Activated CD4-positive, alpha-beta T cell treated with anti-CD3 and anti-CD28 coated beads, Interleukin-2, amount 50 U/mL, for 4 hours (primary cell): ENCODE measurements around the gene MICALL2.
A peak's percentile ranks its signal among the peaks of the same experiment; 100 is the strongest.

Experiments used
- DNase-seq, 2 experiments: peaks; one replicate each; pipeline ENCODE4 v3.0.0-alpha.2; 2020

Gene MICALL2

GRCh38 chr7:1458683-1459511, at the start of gene MICALL2:
Gene MICALL2, minus strand, starts transcription at chr7:1459470. Its CDS starts 144 bp downstream, at chr7:1459326.
- DNase-seq = peak; percentile 9 to 11

GRCh38 chr7:1508277-1508758, 49.0 kb upstream of the MICALL2 start:
- DNase-seq = no peak

DNA sequence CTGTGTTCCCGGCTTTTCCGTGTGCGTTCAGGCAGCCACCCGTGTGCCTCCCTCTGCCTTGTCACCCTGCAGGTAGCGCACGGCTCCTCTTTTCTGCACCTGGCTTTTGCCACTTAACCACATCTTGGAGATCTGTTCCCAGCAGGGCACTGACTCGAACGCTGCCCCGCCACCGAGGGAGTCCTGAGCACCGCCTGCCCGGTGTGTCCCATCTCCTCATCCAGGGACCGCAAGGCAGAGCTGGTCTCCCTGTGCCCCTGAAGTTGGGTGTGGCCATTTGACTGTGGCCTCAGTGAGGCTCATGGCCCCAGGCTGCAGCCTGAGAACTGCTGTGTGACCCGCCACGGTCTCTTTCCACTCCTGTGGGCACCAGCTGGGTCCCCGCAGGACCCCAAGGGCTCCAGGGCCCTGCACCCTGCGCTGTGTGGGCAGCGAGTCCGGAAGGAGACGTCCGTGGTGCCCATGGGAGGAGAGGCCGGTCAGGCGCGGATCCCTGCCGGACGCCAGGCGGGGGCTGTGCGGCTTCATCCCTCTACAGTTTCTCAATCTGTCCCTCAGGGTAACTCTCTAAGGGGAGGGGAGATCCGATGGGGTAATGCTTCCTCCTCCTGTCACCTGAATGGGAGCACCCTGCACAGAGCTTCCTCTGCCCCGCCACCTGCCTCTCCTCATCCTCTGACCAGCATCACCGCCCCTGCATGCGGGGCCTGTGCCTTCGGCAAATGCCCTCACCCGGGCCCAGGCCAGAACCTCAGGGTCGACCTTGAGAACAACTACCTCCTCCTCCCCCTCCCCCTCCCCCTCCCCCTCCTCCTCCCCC, 46.7 kb upstream of the MICALL2 start:
- no peak for DNase-seq

DNA sequence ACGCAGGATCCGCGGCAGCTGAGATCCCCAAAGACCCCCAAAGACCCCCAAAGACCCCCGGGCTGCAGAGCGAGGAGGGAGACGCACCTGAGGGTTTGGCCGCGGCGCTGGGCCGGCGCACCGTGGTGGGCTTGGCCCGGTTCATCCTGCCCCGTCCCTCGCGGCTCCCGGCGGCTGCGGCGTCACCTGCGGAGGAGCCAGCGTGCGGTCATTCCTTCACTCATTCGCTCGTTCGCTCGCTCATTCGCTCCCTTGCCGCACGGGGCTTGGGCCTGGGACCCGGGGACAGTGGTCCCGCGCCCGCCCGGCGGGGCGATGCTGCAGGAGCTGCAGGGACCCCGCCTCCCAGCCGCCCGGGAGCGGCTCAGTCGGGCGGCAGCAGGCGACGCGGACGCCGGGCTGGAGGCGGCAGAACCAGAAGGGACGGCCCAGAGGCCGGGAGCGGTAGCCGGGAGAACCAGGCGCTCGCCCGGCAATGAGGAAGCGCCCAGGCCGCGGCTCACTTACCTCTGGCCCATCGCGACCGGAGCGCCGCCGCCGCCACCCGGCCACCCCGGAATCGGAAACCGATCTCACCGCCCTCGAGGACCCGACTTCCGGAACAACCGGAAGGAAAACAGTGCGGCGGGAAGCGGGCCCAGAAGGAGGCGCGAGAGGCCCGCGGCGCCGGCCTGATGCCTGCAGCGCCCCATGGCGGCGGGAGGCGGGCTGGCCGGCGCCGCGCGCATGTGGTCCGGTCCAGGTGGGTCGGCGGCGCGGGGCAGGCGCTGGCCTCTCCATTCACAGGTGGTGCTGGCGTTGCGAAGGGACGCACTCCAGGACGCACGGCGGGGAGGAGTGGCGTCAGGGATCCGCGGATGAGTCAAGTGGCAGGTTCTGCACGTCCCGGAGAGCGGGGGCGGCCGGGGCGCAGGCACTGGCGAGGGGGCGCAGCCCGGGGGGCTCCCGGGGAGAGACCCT, 44.8 kb upstream of the MICALL2 start, which contains the start of gene INTS1:
INTS1 (minus strand) TSS at position 574 of the 960 bp plus-strand sequence; CDS start at position 145, 429 bp downstream.
- peak; percentile 80 to 83 for DNase-seq

DNA sequence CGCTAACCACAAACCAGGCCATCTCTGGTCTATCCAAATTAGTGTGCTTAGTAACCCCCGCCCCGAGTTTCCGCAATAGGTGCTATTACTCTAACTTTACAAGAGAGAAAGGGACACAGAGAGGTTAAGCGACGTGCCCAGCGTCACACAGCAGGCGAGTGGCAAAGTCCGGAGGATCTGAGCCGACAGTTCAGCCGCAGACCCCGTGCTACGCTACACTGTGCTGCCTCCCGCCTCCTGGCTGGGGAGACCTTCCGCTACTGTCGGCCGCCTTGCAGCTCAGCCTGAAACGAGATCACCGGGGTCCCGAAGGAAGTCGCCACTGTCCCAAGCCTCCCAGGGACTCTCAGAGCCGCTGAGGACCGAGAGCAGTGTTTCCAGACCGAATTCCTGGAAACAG, 44.1 kb upstream of the MICALL2 start:
- DNase-seq = no peak

DNA sequence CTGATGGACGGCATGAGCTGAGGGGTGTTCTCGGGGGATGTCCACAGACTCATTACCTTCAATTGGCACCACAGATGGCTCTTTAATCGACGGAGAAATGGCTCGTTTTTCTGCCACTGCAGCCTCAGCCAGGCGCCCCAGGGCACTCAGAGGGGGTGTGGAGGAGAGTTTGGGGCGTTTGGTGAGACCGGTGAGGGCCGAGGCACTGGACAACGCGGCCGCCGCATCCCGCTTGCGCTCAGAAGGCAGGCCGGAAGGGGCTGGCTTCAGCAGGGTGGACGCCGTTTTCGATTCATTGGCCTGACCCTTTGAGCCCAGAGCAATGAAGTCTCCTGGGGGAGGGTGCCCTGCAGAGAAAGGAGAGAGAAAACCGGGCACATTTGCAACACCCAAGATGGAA, 43.6 kb upstream of the MICALL2 start:
- no peak for DNase-seq

DNA sequence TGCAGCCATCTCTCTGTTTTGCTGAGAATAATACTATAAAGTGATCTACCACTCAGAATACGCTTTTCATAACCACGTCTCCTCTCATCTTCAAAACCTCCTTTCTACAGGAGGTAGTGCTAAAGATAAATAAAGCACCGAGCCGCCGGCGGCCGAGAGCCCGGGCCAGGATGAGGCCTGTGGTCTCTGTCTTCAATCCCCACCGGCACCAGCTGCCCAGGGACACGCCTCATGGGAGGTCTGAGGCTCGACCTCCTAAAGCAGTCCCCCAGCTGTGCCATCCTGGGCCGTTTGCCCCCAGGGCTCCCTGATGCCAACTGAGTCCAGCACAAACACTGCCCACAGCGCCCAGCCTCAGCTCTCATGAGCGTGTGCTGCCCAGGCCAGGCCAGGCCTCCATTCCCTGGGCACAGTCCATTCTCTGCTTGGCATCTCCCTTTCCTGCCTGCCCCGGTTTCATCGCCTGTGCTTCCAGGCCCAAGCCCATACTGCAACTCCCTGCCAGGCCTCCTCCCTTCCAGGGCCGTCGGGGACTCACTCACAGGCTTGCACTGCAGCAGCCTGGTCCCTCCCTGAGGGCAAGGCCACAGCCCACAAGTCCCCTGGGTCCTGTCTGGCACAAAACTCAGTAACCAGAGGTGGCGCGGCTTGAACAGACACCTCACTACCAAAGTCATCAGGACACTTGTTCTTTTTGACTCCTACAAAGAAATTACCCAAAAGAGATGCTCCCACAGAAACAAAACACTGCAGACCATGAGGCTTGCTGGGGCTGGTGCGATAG, 42.4 kb upstream of the MICALL2 start:
- DNase-seq = no peak

DNA sequence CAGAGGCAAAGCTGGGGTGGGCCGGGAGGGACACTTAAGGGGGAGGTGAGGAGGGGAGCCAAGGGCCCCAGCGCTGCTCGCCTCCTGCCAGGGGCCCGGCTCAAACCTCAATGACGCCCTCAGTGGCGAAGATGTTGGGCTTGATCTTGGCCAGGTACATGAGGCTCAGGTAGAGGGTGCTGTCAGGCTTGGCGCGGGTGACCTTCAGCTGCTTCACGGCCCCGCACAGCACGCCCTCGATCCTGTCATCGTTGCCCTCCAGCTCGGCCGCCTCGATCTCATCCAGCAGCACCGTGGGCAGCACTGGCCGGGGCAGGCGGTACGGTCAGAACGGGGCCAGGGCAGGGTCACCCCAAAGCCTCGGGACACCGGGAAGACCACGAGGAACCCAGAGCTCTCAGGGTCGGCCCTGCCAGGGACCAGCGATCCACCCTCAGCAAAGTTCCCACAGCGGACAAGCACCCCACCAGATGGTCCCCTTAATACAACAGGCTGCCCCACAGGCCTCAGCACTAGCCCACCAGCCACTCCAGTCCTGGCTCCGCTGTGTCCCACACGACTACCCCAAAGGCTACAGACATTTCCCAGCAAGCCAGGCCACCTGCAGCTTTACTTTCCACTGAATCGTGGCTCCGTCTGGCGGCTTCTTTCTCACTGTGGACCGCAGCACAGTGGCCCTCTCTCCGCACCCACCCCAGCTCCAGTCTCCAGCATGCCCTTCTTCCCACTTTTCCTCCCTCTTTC, 41.0 kb upstream of the MICALL2 start:
- no peak for DNase-seq

- DNase-seq = no peak
Measured at GRCh38 chr7:1499367-1500029, 40.2 kb upstream of the MICALL2 start.

DNA sequence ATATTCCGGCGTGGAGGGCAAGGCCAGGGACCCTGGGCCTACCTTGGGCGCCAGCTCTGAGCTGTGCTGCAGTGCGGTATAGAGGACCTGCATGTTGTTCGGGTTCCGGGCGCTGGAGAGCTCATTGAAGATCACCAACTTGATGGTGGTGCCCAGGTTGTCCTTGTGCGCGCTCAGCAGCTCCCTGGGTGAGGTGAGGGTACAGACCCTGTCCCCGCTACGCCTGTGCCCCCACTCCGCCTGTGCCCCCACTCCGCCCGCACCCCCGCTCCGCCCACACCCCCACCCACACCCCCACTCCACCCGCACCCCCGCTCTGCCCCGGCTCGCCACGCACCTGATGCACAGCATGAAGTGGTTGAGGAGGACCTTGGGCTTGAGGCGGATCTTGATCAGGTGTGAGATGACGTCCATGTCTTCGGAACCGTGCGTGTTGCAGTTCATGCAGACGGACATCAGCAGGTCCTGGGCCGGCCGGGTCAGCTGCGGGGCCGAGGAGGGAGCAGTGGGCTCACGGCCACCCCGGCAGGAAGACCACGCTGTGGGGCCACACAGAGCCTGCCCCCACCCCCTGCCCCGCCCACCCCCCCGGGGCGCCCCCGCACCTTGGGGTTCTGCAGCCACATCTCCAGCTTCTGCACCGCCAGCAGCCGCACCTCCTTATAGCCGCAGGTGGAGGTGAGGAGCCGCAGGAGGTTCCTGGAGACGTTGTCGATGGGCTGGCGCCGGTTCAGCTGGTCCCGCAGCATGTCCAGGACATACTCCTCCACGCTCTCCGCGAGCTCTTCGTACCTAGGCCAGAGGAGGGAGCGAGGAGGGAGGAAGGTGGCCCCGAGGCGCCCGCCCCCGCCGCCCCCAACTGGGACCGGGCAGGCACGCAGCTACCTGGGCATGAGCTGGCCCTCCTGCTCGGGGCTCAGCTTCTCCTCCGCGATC, 39.4 kb upstream of the MICALL2 start:
- no peak for DNase-seq

DNA sequence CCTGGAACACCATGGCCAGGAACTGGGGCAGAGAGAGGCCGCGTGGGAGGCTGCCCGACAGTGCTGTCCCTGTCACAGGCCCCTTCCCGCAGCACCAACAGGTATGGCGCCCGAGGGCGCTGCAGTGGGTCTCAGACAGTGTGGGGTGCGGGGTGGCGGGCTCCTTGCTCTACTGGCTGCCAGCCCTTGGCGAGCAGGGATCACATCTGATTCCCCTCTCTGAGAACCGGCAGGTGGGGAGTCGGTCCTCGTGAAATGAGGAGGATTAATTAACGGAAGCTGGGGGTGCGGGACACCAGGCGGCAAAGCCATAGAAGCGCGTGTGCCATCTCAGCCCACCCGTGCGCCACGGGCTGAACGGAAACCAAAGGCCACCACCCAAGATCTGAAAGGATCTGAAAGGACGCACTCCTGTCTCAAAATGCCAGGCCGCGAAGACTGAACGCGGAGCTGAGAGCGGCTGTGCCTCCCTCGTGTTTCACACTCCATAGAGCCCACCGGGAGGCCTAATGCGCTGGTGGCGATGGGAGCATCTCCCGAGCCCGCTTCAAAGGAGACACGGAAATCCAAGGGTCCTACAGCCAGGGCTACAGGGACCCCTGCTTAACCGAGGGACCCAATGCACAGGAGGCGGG, 38.1 kb upstream of the MICALL2 start:
- no peak for DNase-seq

GRCh38 chr7:1496531-1497292, 37.4 kb upstream of the MICALL2 start:
- no peak for DNase-seq

- DNase-seq = no peak
Measured at GRCh38 chr7:1495564-1496242, 36.4 kb upstream of the MICALL2 start.

GRCh38 chr7:1494866-1495563, 35.7 kb upstream of the MICALL2 start:
- no peak for DNase-seq

- DNase-seq = no peak
Measured at GRCh38 chr7:1494447-1494846, 35.2 kb upstream of the MICALL2 start.

DNA sequence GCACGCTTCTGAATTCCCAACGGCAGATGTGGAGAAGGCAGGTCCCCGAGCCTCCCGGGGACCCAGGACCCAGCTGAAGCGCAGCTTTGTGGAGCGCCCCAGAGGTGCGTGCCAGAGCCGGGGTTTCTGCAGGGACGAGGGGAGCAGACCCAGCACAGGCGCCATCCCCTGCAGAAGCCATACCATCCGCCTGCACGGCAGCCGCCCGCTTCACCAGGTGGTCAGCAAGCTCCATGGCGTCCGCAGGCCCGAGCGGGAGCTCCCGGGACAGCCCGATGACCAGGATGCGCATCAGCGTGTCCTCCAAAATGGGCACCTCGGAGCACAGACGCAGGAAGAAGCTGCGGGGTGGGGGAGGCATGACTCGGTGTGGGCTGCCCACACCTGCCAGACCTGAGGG, 34.3 kb upstream of the MICALL2 start:
- no peak for DNase-seq

GRCh38 chr7:1493129-1493528, 33.9 kb upstream of the MICALL2 start:
- DNase-seq = no peak
